Myocyte (in vitro differentiated cells): ENCODE measurements around the gene AXIN1. TPM values are rescaled to one million over a fixed set of nuclear protein-coding genes. Genes with fewer than 3 reads are reported as not detected.

Source experiments
- DNase-seq: peaks from one replicate; pipeline ENCODE4 v3.0.0-alpha.2; 2012; ENCODE audit warnings: low read depth
- total RNA-seq: library from RNA; depleted of rRNA; stranded (reverse); fragments of >200 nt; gene quantifications from 2 replicates; pipeline ENCODE4 v1.2.3, GENCODE V29; 2014

Gene AXIN1
- total RNA-seq, 1 donor from 2014 or later = 26.1 TPM

GRCh38 chr16:243348-243747 is 109.2 kb downstream of the AXIN1 start:
- DNase-seq = peak; percentile 28

DNA sequence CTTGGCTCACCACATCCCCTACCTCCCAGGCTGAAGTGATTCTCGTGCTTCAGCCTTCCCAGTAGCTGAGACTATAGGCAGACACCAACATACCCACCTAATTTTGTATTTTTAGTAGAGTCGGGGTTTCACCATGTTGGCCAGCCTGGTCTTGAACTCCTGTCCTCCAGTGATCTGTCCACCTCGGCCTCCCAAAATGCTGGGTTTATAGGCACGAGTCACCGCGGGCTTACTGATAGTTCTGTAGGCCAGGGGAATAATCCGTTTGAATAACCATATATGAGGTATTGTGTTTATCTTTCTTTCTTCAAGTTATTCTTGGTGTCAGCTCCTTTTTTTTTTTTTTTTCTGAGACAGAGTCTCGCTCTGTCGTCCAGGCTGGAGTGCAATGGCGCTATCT is 110.2 kb downstream of the AXIN1 start:
- no peak for DNase-seq

GRCh38 chr16:240559-240958 is 112.0 kb downstream of the AXIN1 start:
- no peak for DNase-seq

- peak; percentile 56 for DNase-seq
These were observed 112.6 kb downstream of the AXIN1 start for GRCh38 chr16:239948-240277.

Other genes starting within 250 kb of the AXIN1 start
- gene NPRL3, start 214.1 kb downstream of the AXIN1 start, total RNA-seq = 10.4 and 11.2 TPM in 2 replicates
- not detected in 2 replicates for gene HBZ, start 200.1 kb downstream of the AXIN1 start, total RNA-seq
- gene HBM, start 186.7 kb downstream of the AXIN1 start, total RNA-seq = not detected in 2 replicates
- not detected in 2 replicates for gene HBA2, start 179.8 kb downstream of the AXIN1 start, total RNA-seq
- gene HBA1, start 176.0 kb downstream of the AXIN1 start, total RNA-seq = 0.83 TPM in 1 of 2 replicates, not detected in the other
- gene HBQ1, start 172.3 kb downstream of the AXIN1 start, total RNA-seq = not detected in 2 replicates
- 105 and 106 TPM in 2 replicates for gene LUC7L, start 123.3 kb downstream of the AXIN1 start, total RNA-seq
- gene FAM234A, start 117.9 kb downstream of the AXIN1 start, total RNA-seq = 162 and 222 TPM in 2 replicates
- gene RGS11, start 76.8 kb downstream of the AXIN1 start, total RNA-seq = 2.3 and 4.0 TPM in 2 replicates
- gene ARHGDIG, start 72.1 kb downstream of the AXIN1 start, total RNA-seq = 0.48 TPM in 1 of 2 replicates, not detected in the other
- gene PDIA2, start 69.6 kb downstream of the AXIN1 start, total RNA-seq = 0.31 and 0.78 TPM in 2 replicates
- gene MRPL28, start 17.8 kb upstream of the AXIN1 start, total RNA-seq = 103 and 112 TPM in 2 replicates
- gene PGAP6, start 29.3 kb upstream of the AXIN1 start, total RNA-seq = 48.1 and 53.4 TPM in 2 replicates
- 50.3 and 59.1 TPM in 2 replicates for gene NME4, start 44.5 kb upstream of the AXIN1 start, total RNA-seq
- 27.1 and 28.6 TPM in 2 replicates for gene DECR2, start 49.2 kb upstream of the AXIN1 start, total RNA-seq
- gene RAB11FIP3, start 72.9 kb upstream of the AXIN1 start, total RNA-seq = 114 and 126 TPM in 2 replicates
- 81.8 and 141 TPM in 2 replicates for gene CAPN15, start 175.0 kb upstream of the AXIN1 start, total RNA-seq
- 2.9 and 12.5 TPM in 2 replicates for gene PRR35, start 207.7 kb upstream of the AXIN1 start, total RNA-seq
- gene NHLRC4, start 214.3 kb upstream of the AXIN1 start, total RNA-seq = 0.05 and 1.2 TPM in 2 replicates
- 45.4 and 59.9 TPM in 2 replicates for gene PIGQ, start 217.2 kb upstream of the AXIN1 start, total RNA-seq
- gene RAB40C, start 237.3 kb upstream of the AXIN1 start, total RNA-seq = 17.2 and 19.1 TPM in 2 replicates